Activated T-helper 17 cell treated with anti-CD3 and anti-CD28 coated beads, Interleukin-2, amount 50 U/mL, for 72 hours (primary cell): ENCODE measurements around the gene ART1. TPM values are rescaled to one million over a fixed set of nuclear protein-coding genes. Genes with fewer than 3 reads are reported as not detected.

Experiments used
- ATAC-seq: fragments of 150-1000 bp; cut with Tn5 transposase; replicated peaks from 2 replicates; pipeline ENCODE4 v1.10.0; 2021; ENCODE audit warnings: mild to moderate bottlenecking, moderate library complexity
- H3K27ac Mint-ChIP-seq: one replicate; pipeline ENCODE4 v1.8.0; 2022; ENCODE audit warnings: mixed read lengths
- H3K27me3 Mint-ChIP-seq: one replicate; pipeline ENCODE4 v1.8.0; 2022; ENCODE audit warnings: mixed read lengths
- H3K36me3 Mint-ChIP-seq: one replicate; pipeline ENCODE4 v1.8.0; 2022; ENCODE audit warnings: low read depth, mild to moderate bottlenecking, mixed read lengths
- H3K4me1 Mint-ChIP-seq: one replicate; pipeline ENCODE4 v1.8.0; 2022; ENCODE audit warnings: mixed read lengths
- H3K4me3 Mint-ChIP-seq: one replicate; pipeline ENCODE4 v1.8.0; 2022; ENCODE audit warnings: mild to moderate bottlenecking, mixed read lengths
- H3K9me3 Mint-ChIP-seq: one replicate; pipeline ENCODE4 v1.8.0; 2022; ENCODE audit warnings: mixed read lengths
- total RNA-seq, 2 donors: library from RNA; stranded (reverse); gene quantifications; one replicate each; pipeline ENCODE4 v1.2.3, GENCODE V29; 2022

Gene ART1
- total RNA-seq, 2 donors from 2014 or later, result not detected

DNA sequence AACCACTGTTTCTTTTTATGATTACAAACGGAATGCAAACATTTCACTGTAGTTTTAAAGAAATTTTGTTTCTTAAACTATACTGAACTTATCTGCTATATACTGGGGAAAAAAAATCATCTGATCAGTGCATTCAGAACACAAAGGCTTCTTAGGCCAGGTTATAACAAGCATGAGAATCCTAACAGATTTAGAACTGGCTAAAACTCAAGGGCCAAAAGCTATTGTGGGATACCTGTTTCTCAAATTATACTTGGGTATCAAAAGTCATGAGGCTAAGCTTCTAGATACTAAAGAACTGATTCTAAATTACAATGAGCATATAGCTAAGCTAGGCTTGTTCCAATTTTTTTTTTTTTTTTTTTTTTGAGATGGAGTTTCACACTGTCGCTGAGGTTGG lies 56.0 kb downstream of the ART1 start:
- no peak overlapping the region for H3K4me3 Mint-ChIP-seq
- peaks cover 97% of the 10 kb centered on the region for H3K36me3 Mint-ChIP-seq
- H3K9me3 Mint-ChIP-seq, result no peaks in the 10 kb centered on the region
- ATAC-seq, result no peak
- peaks cover 4% of the 10 kb centered on the region for H3K4me1 Mint-ChIP-seq
- H3K27me3 Mint-ChIP-seq, result no peaks in the 10 kb centered on the region
- H3K27ac Mint-ChIP-seq, result no peak overlapping the region

- H3K4me1 Mint-ChIP-seq, result peaks cover 4% of the 10 kb centered on the region
- peaks cover 97% of the 10 kb centered on the region for H3K36me3 Mint-ChIP-seq
- H3K9me3 Mint-ChIP-seq, result no peaks in the 10 kb centered on the region
- H3K27me3 Mint-ChIP-seq, result no peaks in the 10 kb centered on the region
- H3K4me3 Mint-ChIP-seq, result no peak overlapping the region
- ATAC-seq, result no peak
- H3K27ac Mint-ChIP-seq, result no peak overlapping the region
These were observed 58.5 kb downstream of the ART1 start for GRCh38 chr11:3703383-3703782.

GRCh38 chr11:3707176-3707575 lies 62.2 kb downstream of the ART1 start:
- no peak for ATAC-seq
- no peaks in the 10 kb centered on the region for H3K27me3 Mint-ChIP-seq
- H3K4me1 Mint-ChIP-seq, result peaks cover 2% of the 10 kb centered on the region
- no peaks in the 10 kb centered on the region for H3K9me3 Mint-ChIP-seq
- peaks cover 93% of the 10 kb centered on the region for H3K36me3 Mint-ChIP-seq
- no peak overlapping the region for H3K27ac Mint-ChIP-seq
- H3K4me3 Mint-ChIP-seq, result no peak overlapping the region

- H3K4me3 Mint-ChIP-seq, result no peak overlapping the region
- H3K36me3 Mint-ChIP-seq, result peaks cover 93% of the 10 kb centered on the region
- ATAC-seq, result no peak
- no peaks in the 10 kb centered on the region for H3K27me3 Mint-ChIP-seq
- peaks cover 4% of the 10 kb centered on the region for H3K4me1 Mint-ChIP-seq
- H3K9me3 Mint-ChIP-seq, result no peaks in the 10 kb centered on the region
- H3K27ac Mint-ChIP-seq, result no peak overlapping the region
These were observed 65.0 kb downstream of the ART1 start for GRCh38 chr11:3709977-3710376.

DNA sequence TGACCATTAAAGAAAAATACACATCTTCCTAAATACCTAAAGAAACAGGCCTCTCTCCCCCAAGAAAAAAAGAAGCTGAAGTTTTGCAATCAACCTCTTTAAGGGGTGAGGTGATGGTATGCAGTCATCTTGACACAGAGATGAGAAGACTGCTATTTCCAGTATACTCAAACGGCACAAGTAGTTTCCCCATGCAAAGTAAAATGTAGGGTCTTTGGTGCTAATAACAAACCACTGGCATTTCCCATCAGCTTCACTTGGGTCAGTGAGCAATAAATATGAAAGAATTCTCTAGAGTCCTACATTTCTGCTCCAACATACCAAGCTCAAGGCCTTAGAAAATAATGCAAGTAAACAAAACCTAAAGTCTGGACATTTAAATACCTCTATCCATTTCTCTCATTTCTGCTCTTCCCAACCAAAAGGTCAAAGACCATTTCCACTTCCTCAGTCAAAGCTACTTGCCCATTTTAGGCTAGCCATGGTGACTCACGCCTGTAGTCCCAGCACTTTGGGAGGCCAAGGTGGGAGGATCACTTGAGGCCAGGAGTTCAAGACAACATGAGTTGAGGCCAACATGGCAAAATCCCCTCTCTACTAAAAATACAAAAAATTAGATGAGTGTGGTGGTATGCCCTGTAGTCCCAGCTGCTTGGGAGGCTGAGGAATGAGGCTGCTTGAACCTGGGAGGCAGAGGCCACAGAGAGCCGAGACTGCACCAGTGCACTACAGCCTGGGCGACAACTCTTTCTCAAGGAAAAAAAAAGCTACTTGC lies 65.7 kb downstream of the ART1 start:
- no peak for ATAC-seq
- peaks cover 93% of the 10 kb centered on the region for H3K36me3 Mint-ChIP-seq
- no peaks in the 10 kb centered on the region for H3K27me3 Mint-ChIP-seq
- no peaks in the 10 kb centered on the region for H3K9me3 Mint-ChIP-seq
- H3K27ac Mint-ChIP-seq, result no peak overlapping the region
- H3K4me3 Mint-ChIP-seq, result no peak overlapping the region
- peaks cover 4% of the 10 kb centered on the region for H3K4me1 Mint-ChIP-seq

DNA sequence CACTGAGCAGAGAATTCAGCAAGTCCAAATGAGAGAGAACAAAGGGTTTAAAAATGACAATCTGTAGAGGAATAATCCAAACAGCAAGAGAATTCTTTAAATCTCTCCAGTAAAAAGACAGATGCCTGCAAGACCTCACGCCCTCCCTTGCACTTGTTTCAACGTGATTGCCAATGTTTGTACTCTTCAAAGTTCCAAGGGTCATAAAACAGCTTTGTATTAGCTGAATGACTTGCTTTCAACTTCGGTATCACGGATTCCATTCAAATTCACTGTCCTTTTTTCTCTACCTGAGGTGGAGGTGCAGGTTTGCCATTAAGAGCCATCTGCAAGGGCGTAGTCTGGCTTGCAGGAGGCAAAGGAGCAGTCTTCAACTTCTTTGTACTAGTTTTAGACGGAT lies 67.3 kb downstream of the ART1 start:
- H3K9me3 Mint-ChIP-seq, result no peaks in the 10 kb centered on the region
- peaks cover 4% of the 10 kb centered on the region for H3K4me1 Mint-ChIP-seq
- H3K27ac Mint-ChIP-seq, result no peak overlapping the region
- H3K4me3 Mint-ChIP-seq, result no peak overlapping the region
- H3K27me3 Mint-ChIP-seq, result no peaks in the 10 kb centered on the region
- no peak for ATAC-seq
- peaks cover 93% of the 10 kb centered on the region for H3K36me3 Mint-ChIP-seq

Other genes with a start within 250 kb of the ART1 start
- not detected for gene ART5, start 3.1 kb upstream of the ART1 start, total RNA-seq
- 1 to 10 TPM; 3.0 to 4.6 TPM for gene CHRNA10, start 26.3 kb downstream of the ART1 start, total RNA-seq
- 100 to 1,000 TPM; 126 to 149 TPM for gene NUP98, start 152.4 kb downstream of the ART1 start, total RNA-seq
- gene PGAP2, start 163.4 kb downstream of the ART1 start, total RNA-seq, result 10 to 100 TPM; 25.6 to 31.8 TPM
- gene RHOG, start 195.8 kb downstream of the ART1 start, total RNA-seq, result 100 to 1,000 TPM; 151 to 154 TPM
- gene STIM1, start 210.5 kb downstream of the ART1 start, total RNA-seq, result 10 to 100 TPM; 68.8 to 82.7 TPM